Measurements from ENCODE around the gene KRT75.

The KRT75 gene

GRCh38 chr12:52445876-52446275, 11.7 kb upstream of the KRT75 start:
- no peak for TF ChIP-seq TAF1 (IDR thresholded peaks at IDR 0.05; ENCODE audit: low read depth)
- no peak for TF ChIP-seq USF1 (IDR thresholded peaks at IDR 0.05)
- no peak for TF ChIP-seq CEBPB (IDR thresholded peaks at IDR 0.05)
- TF ChIP-seq CREB1 (IDR thresholded peaks at IDR 0.05; ENCODE audit: low read depth), result no peak

GRCh38 chr12:52444647-52445595, 10.8 kb upstream of the KRT75 start:
- no peak for TF ChIP-seq MAX (IDR thresholded peaks at IDR 0.05)
- TF ChIP-seq TEAD4 (IDR thresholded peaks at IDR 0.05), result no peak
- no peak for TF ChIP-seq CEBPB (IDR thresholded peaks at IDR 0.05)
- TF ChIP-seq USF1 (IDR thresholded peaks at IDR 0.05), result no peak
- TF ChIP-seq EP300 (IDR thresholded peaks at IDR 0.05; ENCODE audit: borderline replicate concordance), result no peak
- TF ChIP-seq EGR1 (IDR thresholded peaks at IDR 0.05), result no peak
- no peak for TF ChIP-seq CREB1 (IDR thresholded peaks at IDR 0.05; ENCODE audit: low read depth)
- TF ChIP-seq TAF1 (IDR thresholded peaks at IDR 0.05; ENCODE audit: low read depth), result no peak
- TF ChIP-seq REST (IDR thresholded peaks at IDR 0.05; ENCODE audit: low read depth), result no peak
- TF ChIP-seq NFIC (IDR thresholded peaks at IDR 0.05), result no peak
- TF ChIP-seq ZBTB7A (IDR thresholded peaks at IDR 0.05; ENCODE audit: low read depth), result no peak
- no peak for TF ChIP-seq RAD21 (IDR thresholded peaks at IDR 0.05; ENCODE audit: low read depth)
- no peak for TF ChIP-seq YY1 (IDR thresholded peaks at IDR 0.05; ENCODE audit: low read depth)
- no peak for TF ChIP-seq TCF12 (IDR thresholded peaks at IDR 0.05; ENCODE audit: low read depth)
- TF ChIP-seq FOXM1 (IDR thresholded peaks at IDR 0.05; ENCODE audit: borderline replicate concordance, low read depth), result no peak

- TF ChIP-seq YY1 (IDR thresholded peaks at IDR 0.05; ENCODE audit: low read depth) (no peak), TEAD4 (IDR thresholded peaks at IDR 0.05) (no peak), USF1 (IDR thresholded peaks at IDR 0.05) (no peak), CEBPB (IDR thresholded peaks at IDR 0.05) (no peak), EGR1 (IDR thresholded peaks at IDR 0.05) (no peak), RAD21 (IDR thresholded peaks at IDR 0.05; ENCODE audit: low read depth) (no peak), FOXM1 (IDR thresholded peaks at IDR 0.05; ENCODE audit: borderline replicate concordance, low read depth) (no peak)
Observed at GRCh38 chr12:52443966-52444365, 9.8 kb upstream of the KRT75 start.

GRCh38 chr12:52442600-52443061, 8.5 kb upstream of the KRT75 start:
- TF ChIP-seq MAX (IDR thresholded peaks at IDR 0.05), result no peak
- TF ChIP-seq CEBPB (IDR thresholded peaks at IDR 0.05), result no peak
- TF ChIP-seq REST (IDR thresholded peaks at IDR 0.05; ENCODE audit: low read depth), result no peak
- TF ChIP-seq EGR1 (IDR thresholded peaks at IDR 0.05), result no peak
- peak; percentile 75 for TF ChIP-seq RAD21 (IDR thresholded peaks at IDR 0.05; ENCODE audit: low read depth)
- TF ChIP-seq CREB1 (IDR thresholded peaks at IDR 0.05; ENCODE audit: low read depth), result no peak
- no peak for TF ChIP-seq TCF12 (IDR thresholded peaks at IDR 0.05; ENCODE audit: low read depth)
- TF ChIP-seq TEAD4 (IDR thresholded peaks at IDR 0.05), result peak; percentile 71
- TF ChIP-seq EP300 (IDR thresholded peaks at IDR 0.05; ENCODE audit: borderline replicate concordance), result no peak
- TF ChIP-seq ZBTB7A (IDR thresholded peaks at IDR 0.05; ENCODE audit: low read depth), result no peak
- TF ChIP-seq NFIC (IDR thresholded peaks at IDR 0.05), result peak; percentile 68; the same call in 1 of the 2 replicates
- no peak for TF ChIP-seq TAF1 (IDR thresholded peaks at IDR 0.05; ENCODE audit: low read depth)
- no peak for TF ChIP-seq FOXM1 (IDR thresholded peaks at IDR 0.05; ENCODE audit: borderline replicate concordance, low read depth)
- TF ChIP-seq YY1 (IDR thresholded peaks at IDR 0.05; ENCODE audit: low read depth), result no peak
- TF ChIP-seq USF1 (IDR thresholded peaks at IDR 0.05), result no peak

All from Ishikawa (cell line).